Upper lobe of left lung (tissue), 4 donors: ENCODE measurements around the gene LRP1.

ENCODE experiments used
- POLR2AphosphoS5 ChIP-seq, 2 donors: sonication (generic); formaldehyde crosslinking; IDR thresholded peaks; one replicate each; pipeline ENCODE4 v1.5.1; 2017; ENCODE audit warnings: antibody characterized with exemption in 2 of 2
- TF ChIP-seq, protein P1 (sequence below), 6 experiments: fragments of 450-650 bp in 4 of 6; fragments of 200-600 bp in 2 of 6; sonication (generic) in 2 of 6; IDR thresholded peaks; one replicate each; pipeline ENCODE4 v1.5.1; 2016 to 2019; ENCODE audit warnings: antibody characterized with exemption in 6 of 6

DNA sequence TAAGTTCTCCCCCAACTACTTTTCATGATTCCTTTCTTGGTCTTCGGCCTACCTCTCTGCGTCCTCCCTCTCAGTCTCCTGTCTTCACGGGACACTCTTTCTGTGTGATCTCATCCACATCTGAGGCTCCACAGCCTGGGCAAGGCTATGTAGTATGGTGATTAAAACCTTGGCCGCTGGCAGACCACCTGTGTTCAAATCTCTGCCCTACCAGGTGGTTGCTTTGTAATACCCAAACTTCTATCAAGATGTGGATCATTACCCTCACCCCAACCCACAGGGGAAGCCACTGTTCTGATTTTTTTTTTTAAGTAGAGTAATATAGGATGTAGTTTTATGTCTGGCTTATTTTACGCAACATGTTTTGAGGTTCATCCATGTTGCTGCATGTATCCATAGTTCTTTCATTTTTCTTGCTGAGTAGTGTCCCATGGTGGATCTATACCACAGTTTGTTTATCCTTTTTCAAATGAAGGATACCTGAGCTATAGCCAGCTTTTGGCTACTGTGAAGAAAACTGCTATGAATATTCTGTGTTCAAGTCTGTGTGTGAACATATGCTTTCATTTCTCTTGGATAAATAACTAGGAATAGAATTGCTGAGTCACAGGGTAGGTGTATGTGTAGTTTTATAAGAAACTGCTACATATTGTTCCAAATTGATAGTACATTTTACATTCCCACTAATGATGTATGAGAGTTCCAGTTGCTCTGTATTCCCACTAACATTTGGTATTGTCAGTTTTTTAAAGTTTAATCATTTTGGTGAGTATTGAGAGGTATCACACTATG is 8.8 kb upstream of the LRP1 start:
- TF ChIP-seq POLR2AphosphoS5 (IDR thresholded peaks at IDR 0.05): no peak
- TF ChIP-seq, protein P1, sequence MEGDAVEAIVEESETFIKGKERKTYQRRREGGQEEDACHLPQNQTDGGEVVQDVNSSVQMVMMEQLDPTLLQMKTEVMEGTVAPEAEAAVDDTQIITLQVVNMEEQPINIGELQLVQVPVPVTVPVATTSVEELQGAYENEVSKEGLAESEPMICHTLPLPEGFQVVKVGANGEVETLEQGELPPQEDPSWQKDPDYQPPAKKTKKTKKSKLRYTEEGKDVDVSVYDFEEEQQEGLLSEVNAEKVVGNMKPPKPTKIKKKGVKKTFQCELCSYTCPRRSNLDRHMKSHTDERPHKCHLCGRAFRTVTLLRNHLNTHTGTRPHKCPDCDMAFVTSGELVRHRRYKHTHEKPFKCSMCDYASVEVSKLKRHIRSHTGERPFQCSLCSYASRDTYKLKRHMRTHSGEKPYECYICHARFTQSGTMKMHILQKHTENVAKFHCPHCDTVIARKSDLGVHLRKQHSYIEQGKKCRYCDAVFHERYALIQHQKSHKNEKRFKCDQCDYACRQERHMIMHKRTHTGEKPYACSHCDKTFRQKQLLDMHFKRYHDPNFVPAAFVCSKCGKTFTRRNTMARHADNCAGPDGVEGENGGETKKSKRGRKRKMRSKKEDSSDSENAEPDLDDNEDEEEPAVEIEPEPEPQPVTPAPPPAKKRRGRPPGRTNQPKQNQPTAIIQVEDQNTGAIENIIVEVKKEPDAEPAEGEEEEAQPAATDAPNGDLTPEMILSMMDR (IDR thresholded peaks at IDR 0.05): no peak
